CD4-positive, alpha-beta T cell (primary cell): ENCODE results near the gene AAK1. TPM values are rescaled to one million over a fixed set of nuclear protein-coding genes. Genes with fewer than 3 reads are reported as not detected.

Experiments used
- ATAC-seq: fragments of 200-7000 bp; cut with Tn5 transposase; one replicate; pipeline ENCODE4 v1.10.0; 2022; ENCODE audit warnings: mild to moderate bottlenecking; ENCODE audit not compliant: poor library complexity
- CTCF ChIA-PET: fragments of 350-600 bp; sonication (Branson Sonifier 250); formaldehyde crosslinking; loops from one replicate; lab custom pipeline; 2021; ENCODE audit warnings: antibody characterized with exemption, inconsistent platforms; lab: Charles Lee
- POLR2A ChIA-PET: fragments of 350-600 bp; sonication (Branson Sonifier 250); formaldehyde crosslinking; loops from one replicate; lab custom pipeline; 2021; ENCODE audit warnings: antibody characterized with exemption, inconsistent platforms; lab: Charles Lee
- DNase-seq, 14 experiments: peaks; one replicate each; pipeline ENCODE4 v3.0.0-alpha.2; 2013 to 2020; ENCODE audit warnings: mixed read lengths in 2 of 14
- H3K27ac ChIP-seq, 2 donors: one replicate each; pipeline versions ENCODE4 v1.5.1 to v1.7.0; 2013; ENCODE audit warnings: low read length in 2 of 2, low read depth in 1 of 2, mild to moderate bottlenecking in 1 of 2
- H3K27me3 ChIP-seq, 2 experiments: 1 replicate in 1 of 2; 2 replicates in 1 of 2; pipeline versions ENCODE4 v1.6.1 to v1.7.0; 2013; ENCODE audit warnings: low read length in 2 of 2, control low read depth in 1 of 2, mild to moderate bottlenecking in 1 of 2, moderate library complexity in 1 of 2; ENCODE audit not compliant: insufficient read depth in 2 of 2, control insufficient read depth in 1 of 2
- H3K36me3 ChIP-seq: one replicate; pipeline ENCODE4 v1.6.1; 2013; ENCODE audit warnings: low read length, control low read depth; ENCODE audit not compliant: insufficient read depth
- H3K4me1 ChIP-seq: one replicate; pipeline ENCODE4 v1.6.1; 2013; ENCODE audit warnings: low read length, control low read depth; ENCODE audit not compliant: insufficient read depth
- H3K4me3 ChIP-seq: one replicate; pipeline ENCODE4 v1.5.1; 2013; ENCODE audit warnings: mild to moderate bottlenecking, low read length, moderate library complexity
- H3K9me3 ChIP-seq, 2 experiments: 1 replicate in 1 of 2; 2 replicates in 1 of 2; pipeline versions ENCODE4 v1.6.1 to v1.7.0; 2013; ENCODE audit warnings: low read length in 2 of 2, mild to moderate bottlenecking in 2 of 2, control low read depth in 1 of 2, moderate library complexity in 1 of 2; ENCODE audit not compliant: control insufficient read depth in 1 of 2, insufficient read depth in 1 of 2
- H3K27ac Mint-ChIP-seq: one replicate; pipeline ENCODE4 v1.8.0; 2020; ENCODE audit warnings: mixed read lengths
- H3K27me3 Mint-ChIP-seq: one replicate; pipeline ENCODE4 v1.8.0; 2021; ENCODE audit warnings: mixed read lengths
- H3K36me3 Mint-ChIP-seq: one replicate; pipeline ENCODE4 v1.8.0; 2021; ENCODE audit warnings: low read depth, mixed read lengths
- H3K4me1 Mint-ChIP-seq: one replicate; pipeline ENCODE4 v1.8.0; 2021; ENCODE audit warnings: low read depth, mixed read lengths
- H3K4me3 Mint-ChIP-seq: one replicate; pipeline ENCODE4 v1.8.0; 2020; ENCODE audit warnings: mild to moderate bottlenecking, mixed read lengths
- H3K9me3 Mint-ChIP-seq: one replicate; pipeline ENCODE4 v1.8.0; 2020; ENCODE audit warnings: mixed read lengths
- CTCF ChIP-seq: fragments of 200-600 bp; IDR thresholded peaks from one replicate; pipeline ENCODE4 v1.8.0; 2022; ENCODE audit warnings: antibody characterized with exemption, mild to moderate bottlenecking
- intact Hi-C, 2 experiments: fragments of 100-400 bp; cut with DNase I in 1 of 2; cut with micrococcal nuclease in 1 of 2; formaldehyde crosslinking; loops; one replicate each; pipeline versions ENCODE4 v1.15.1 to v1.9.0; 2023 to 2025; cut with DNase I, micrococcal nuclease
- total RNA-seq, 174 experiments: library from RNA in 2 of 174; stranded (reverse) in 2 of 174; gene quantifications; one replicate each; pipeline ENCODE4 v1.2.3 and lab custom pipeline; 2021 to 2026

The AAK1 gene
- total RNA-seq, 2 experiments from 2014 or later, result 201 to 208 TPM

GRCh38 chr2:69567909-69568300 lies 75.6 kb downstream of the AAK1 start:
- POLR2A ChIA-PET, result interaction anchor here (0.6 kb wide), 1 partner anchor 15 kb away, joined by 4 read pairs; no protein-coding TSS in a partner anchor
- CTCF ChIA-PET, result interaction anchor here (0.7 to 0.9 kb wide), 2 partner anchors 81 to 1762 kb away, joined by 3 to 5 read pairs; no protein-coding TSS in a partner anchor
- Mint-ChIP-seq H3K9me3 (no peaks in the 10 kb centered on the region), H3K4me1 (peaks cover 94% of the 10 kb centered on the region), H3K4me3 (no peak overlapping the region), H3K27ac (peak overlapping the region; percentile 82), H3K36me3 (peaks cover 37% of the 10 kb centered on the region), H3K27me3 (no peaks in the 10 kb centered on the region)
- TF ChIP-seq CTCF, result no peak
- Histone ChIP-seq H3K9me3 (no peaks in the 10 kb centered on the region), H3K27me3 (no peaks in the 10 kb centered on the region), H3K4me1 (peaks cover 78% of the 10 kb centered on the region), H3K36me3 (peaks cover 18% of the 10 kb centered on the region), H3K27ac (peak overlapping the region in 1 of 2 donors; percentile 44), H3K4me3 (no peak overlapping the region)
- DNase-seq (no peak), ATAC-seq (no peak)
- intact Hi-C loops, result no loop called here

GRCh38 chr2:69567157-69567908 lies 76.2 kb downstream of the AAK1 start:
- Mint-ChIP-seq H3K27me3 (no peaks in the 10 kb centered on the region), H3K4me3 (peak overlapping the region; percentile 7), H3K36me3 (peaks cover 34% of the 10 kb centered on the region), H3K9me3 (no peaks in the 10 kb centered on the region), H3K4me1 (peaks cover 94% of the 10 kb centered on the region), H3K27ac (peak overlapping the region; percentile 82)
- H3K4me1 ChIP-seq, result peaks cover 76% of the 10 kb centered on the region
- no peak overlapping the region for H3K4me3 ChIP-seq
- CTCF ChIA-PET, result interaction anchor here (0.7 to 3.7 kb wide), 7 partner anchors 11 to 1763 kb away, joined by 3 to 39 read pairs (median 9); no protein-coding TSS in a partner anchor
- intact Hi-C loops, result no loop called here
- H3K9me3 ChIP-seq, result no peaks in the 10 kb centered on the region
- peak overlapping the region in 1 of 2 donors; percentile 44 for H3K27ac ChIP-seq
- no peaks in the 10 kb centered on the region for H3K27me3 ChIP-seq
- no peak for TF ChIP-seq CTCF
- DNase-seq (no peak), ATAC-seq (no peak)
- H3K36me3 ChIP-seq, result peaks cover 18% of the 10 kb centered on the region
- POLR2A ChIA-PET, result interaction anchor here (0.6 to 3.1 kb wide), 3 partner anchors 15 to 129 kb away, joined by 3 to 29 read pairs (median 4); partner anchors contain the start of gene AAK1

GRCh38 chr2:69566669-69567068 lies 76.9 kb downstream of the AAK1 start:
- DNase-seq, result peak in 2 of 14 experiments; percentile 43 to 45
- intact Hi-C loops, result no loop called here

More at GRCh38 chr2:69566669-69567068, 76.9 kb downstream of the AAK1 start:
- Histone ChIP-seq H3K4me1 (peaks cover 69% of the 10 kb centered on the region), H3K4me3 (no peak overlapping the region), H3K36me3 (peaks cover 18% of the 10 kb centered on the region), H3K27ac (peak overlapping the region in 1 of 2 donors; percentile 16), H3K9me3 (no peaks in the 10 kb centered on the region), H3K27me3 (no peaks in the 10 kb centered on the region)
- Mint-ChIP-seq H3K4me3 (peak overlapping the region; percentile 7), H3K36me3 (peaks cover 35% of the 10 kb centered on the region), H3K4me1 (peaks cover 96% of the 10 kb centered on the region), H3K9me3 (no peaks in the 10 kb centered on the region), H3K27me3 (no peaks in the 10 kb centered on the region), H3K27ac (peak overlapping the region; percentile 82)
- TF ChIP-seq CTCF, result no peak
- no peak for ATAC-seq
- POLR2A ChIA-PET, result interaction anchor here (0.8 to 3.1 kb wide), 3 partner anchors 78 to 130 kb away, joined by 3 to 29 read pairs (median 4); partner anchors contain the start of gene AAK1
- CTCF ChIA-PET, result interaction anchor here (1.2 to 3.7 kb wide), 9 partner anchors 10 to 251 kb away, joined by 4 to 39 read pairs (median 13); no protein-coding TSS in a partner anchor
